NB4 (cell line): ENCODE data around the gene WFIKKN2.

Source experiments
- DNase-seq: peaks from one replicate; pipeline ENCODE4 v3.0.0; 2010; ENCODE audit warnings: low read depth
- H3K4me3 ChIP-seq: one replicate; pipeline ENCODE4 v1.5.1; 2011; ENCODE audit warnings: mild to moderate bottlenecking, low read depth, low read length, moderate library complexity
- MYC ChIP-seq: IDR thresholded peaks from 2 replicates; pipeline ENCODE4 v1.6.1; 2011; ENCODE audit warnings: low read depth, low read length
- POLR2A ChIP-seq: IDR thresholded peaks from 2 replicates; pipeline ENCODE4 v1.6.1; 2011; ENCODE audit warnings: mild to moderate bottlenecking; ENCODE audit not compliant: insufficient read length; ENCODE audit errors: extremely low read depth
- TF ChIP-seq, protein P1 (sequence below): IDR thresholded peaks from one replicate; pipeline ENCODE4 v1.5.1; 2012; ENCODE audit warnings: low read depth, low read length
- TF ChIP-seq, protein P2 (sequence below): IDR thresholded peaks from 2 replicates; pipeline ENCODE4 v1.6.1; 2011; ENCODE audit warnings: low read depth, low read length

The WFIKKN2 gene

DNA sequence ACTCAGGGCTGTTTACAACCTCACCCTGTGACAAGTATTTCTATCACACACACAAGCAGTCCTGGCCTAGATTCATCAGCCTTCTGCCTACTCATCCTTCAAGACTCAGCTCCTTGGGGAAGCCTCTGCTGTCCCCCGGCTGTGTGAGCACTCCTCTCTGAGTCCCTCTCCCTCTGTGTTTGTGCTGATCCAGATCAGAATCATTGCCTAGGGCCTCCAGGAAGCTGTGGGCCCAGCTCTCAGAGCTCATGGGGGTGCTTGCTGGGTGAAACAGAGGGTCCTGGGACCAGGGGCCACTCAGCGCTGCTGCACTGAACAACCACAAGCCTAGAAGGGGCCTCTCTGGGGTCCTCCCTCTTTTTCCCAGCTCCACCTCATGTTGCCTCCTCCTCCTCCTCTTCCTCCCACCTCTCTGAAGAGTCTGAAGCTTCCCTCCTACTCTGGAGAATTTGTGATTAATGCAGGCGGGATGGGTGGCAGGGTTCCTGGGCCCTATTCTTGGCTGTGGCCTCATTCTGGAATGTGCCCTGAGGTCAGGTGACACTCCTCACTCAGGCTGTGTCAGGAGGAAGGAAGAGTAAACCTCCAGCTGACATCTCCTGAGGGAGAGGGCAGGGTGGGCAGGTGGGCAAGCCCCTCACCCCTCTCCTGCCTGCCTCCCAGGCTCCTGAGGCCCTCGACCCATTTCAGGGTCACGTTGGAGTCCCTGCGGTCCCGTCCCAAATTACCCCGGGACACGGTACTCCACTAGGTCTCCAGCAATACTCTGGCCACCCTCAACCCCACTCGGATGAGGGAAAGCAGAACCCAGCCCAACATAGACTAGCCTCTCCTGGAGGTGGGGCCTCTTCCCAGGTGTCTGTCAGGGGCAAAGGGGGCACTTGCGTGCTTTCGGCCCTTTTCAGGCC, 10.1 kb downstream of the WFIKKN2 start:
- TF ChIP-seq MYC = no peak
- TF ChIP-seq POLR2A = no peak
- TF ChIP-seq, protein P1, sequence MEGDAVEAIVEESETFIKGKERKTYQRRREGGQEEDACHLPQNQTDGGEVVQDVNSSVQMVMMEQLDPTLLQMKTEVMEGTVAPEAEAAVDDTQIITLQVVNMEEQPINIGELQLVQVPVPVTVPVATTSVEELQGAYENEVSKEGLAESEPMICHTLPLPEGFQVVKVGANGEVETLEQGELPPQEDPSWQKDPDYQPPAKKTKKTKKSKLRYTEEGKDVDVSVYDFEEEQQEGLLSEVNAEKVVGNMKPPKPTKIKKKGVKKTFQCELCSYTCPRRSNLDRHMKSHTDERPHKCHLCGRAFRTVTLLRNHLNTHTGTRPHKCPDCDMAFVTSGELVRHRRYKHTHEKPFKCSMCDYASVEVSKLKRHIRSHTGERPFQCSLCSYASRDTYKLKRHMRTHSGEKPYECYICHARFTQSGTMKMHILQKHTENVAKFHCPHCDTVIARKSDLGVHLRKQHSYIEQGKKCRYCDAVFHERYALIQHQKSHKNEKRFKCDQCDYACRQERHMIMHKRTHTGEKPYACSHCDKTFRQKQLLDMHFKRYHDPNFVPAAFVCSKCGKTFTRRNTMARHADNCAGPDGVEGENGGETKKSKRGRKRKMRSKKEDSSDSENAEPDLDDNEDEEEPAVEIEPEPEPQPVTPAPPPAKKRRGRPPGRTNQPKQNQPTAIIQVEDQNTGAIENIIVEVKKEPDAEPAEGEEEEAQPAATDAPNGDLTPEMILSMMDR = no peak
- TF ChIP-seq, protein P2, sequence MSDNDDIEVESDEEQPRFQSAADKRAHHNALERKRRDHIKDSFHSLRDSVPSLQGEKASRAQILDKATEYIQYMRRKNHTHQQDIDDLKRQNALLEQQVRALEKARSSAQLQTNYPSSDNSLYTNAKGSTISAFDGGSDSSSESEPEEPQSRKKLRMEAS = no peak
- H3K4me3 ChIP-seq = no peak overlapping the region
- no peak for DNase-seq

DNA sequence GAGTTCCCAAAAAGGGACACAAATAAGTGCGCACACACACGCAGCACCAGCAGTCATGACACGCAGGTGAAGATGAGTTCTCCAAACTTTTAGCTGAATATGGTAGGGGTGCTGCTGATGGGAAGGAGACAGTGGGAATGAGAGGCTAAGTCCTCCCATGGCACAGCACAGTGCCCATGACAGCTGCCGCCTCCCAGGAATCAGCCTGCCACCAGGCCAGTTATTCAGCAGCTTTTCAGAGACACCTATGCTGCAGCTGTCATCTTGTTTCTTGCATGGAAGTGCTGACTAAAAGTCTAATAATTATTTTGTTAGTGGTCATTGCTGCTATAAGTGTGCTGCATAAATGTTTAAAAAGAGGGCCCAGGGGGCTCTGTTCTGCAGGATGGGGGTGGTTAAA, 12.2 kb downstream of the WFIKKN2 start:
- no peak for DNase-seq
- TF ChIP-seq POLR2A = no peak
- TF ChIP-seq, protein P2 = no peak
- TF ChIP-seq, protein P1 = no peak
- TF ChIP-seq MYC = no peak
- H3K4me3 ChIP-seq = no peak overlapping the region

DNA sequence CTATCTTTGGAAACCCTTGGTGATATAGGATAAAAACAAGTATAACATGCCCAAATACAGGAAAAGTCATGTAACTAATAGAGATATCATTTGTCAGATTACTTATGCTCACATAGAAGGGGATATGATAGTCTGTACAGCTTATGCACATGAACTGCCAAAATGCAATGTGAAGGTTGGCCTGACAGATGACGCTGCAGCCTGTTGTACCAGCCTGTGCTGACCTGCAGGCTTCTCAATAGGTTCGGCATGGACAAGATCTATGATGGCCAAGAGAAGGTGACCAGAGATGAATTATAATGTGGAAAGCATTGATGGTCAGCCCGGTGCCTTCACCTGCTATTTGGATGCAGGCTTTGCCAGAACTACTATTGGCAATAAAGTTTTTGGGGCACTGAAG, 12.7 kb downstream of the WFIKKN2 start:
- TF ChIP-seq POLR2A (no peak), MYC (no peak)
- TF ChIP-seq, protein P1 = no peak
- TF ChIP-seq, protein P2 = no peak
- DNase-seq = no peak
- H3K4me3 ChIP-seq = no peak overlapping the region

DNA sequence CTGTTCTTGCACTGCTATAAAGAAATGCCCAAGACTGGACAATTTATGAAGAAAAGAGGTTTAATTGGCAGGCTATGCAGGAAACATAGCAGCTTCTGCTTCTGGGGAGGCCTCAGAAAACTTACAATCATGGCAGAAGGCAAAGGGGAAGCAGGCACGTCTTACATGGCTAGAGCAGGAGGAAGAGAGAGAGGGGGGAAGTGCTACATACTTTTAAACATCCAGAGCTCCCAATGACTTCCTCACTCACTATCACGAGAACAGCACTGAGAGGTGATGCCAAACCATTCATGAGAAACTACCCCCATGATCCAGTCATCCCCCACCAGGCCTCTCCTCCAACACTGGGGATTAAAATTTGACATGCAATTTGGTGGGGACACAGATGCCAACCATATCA, 13.3 kb downstream of the WFIKKN2 start:
- H3K4me3 ChIP-seq = no peak overlapping the region
- DNase-seq = no peak
- TF ChIP-seq, protein P1 = no peak
- no peak for TF ChIP-seq POLR2A
- no peak for TF ChIP-seq MYC
- TF ChIP-seq, protein P2 = no peak

DNA sequence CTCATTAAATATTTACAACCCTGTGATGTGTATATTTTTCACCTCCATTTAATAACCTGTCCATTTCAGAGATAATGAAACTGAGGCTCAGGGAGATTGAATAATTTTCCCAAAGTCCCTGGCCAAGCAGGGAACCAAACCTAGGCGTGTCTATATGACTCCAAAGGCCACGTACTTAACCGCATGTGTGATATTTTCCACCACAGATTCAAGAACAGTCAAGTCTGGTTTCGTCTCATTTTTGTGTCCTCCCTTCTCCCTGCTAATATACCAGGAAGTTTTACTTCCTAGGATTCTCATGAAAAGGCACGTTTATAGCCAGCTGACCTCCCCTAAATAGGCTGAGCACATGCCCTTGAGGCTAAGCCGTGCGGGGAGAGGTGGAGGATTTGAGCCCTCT, 15.3 kb downstream of the WFIKKN2 start:
- no peak overlapping the region for H3K4me3 ChIP-seq
- TF ChIP-seq, protein P1 = no peak
- TF ChIP-seq POLR2A (no peak), MYC (no peak)
- TF ChIP-seq, protein P2 = no peak
- no peak for DNase-seq
